ENCODE results near the gene CYP2A7.
"Not testable (repeated sequence)": the region's sequence is repeated elsewhere in the genome, so short reads cannot be mapped to it uniquely, and the experiment has no call there.

The CYP2A7 gene

DNA sequence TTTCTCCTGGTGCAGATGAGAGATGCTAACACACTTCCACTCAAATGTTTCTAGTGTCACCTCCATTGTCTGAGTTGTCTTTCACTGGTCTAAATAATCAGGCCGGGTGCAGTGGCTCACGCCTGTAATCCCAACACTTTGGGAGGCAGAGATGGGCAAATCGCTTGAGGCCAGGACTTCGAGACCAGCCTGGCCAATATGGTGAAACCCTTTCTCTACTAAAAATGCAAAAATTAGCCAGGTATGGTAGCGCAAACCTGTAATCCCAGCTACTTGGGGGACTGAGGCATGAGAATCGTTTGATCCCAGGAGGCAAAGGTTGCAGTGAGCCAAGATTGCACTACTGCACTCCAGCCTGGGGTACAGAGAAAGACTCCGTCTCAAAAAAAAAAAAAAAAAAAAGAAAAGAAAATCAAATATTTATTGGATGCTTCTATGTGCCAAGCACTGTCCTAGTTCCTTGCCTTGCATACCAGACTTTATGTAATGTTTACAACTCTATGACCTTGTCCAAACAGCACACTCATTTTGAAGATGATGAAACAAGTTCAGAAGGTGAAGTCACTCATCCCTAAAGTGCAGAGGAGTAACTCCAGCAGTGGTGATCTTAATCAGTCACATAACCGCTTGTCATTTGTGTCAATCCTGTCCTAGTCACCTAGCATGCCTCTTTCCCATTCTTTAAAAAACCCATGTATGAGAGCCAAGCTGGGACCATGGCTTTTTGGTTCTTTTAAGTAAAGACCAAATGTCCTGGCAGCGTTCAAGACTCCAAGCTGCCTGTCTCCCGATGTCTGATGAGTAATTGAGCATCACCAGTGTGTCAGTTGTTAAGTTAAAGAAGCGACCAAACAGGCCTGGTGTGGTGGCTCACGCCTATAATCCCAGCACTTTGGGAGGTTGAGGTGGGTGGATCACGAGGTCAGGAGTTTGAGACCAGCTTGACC, 15.1 kb upstream of the CYP2A7 start:
- not testable (repeated sequence) for DNase-seq

- no peak for DNase-seq
Observed at GRCh38 chr19:40896418-40896796, 14.4 kb upstream of the CYP2A7 start.

GRCh38 chr19:40893112-40893511, 11.1 kb upstream of the CYP2A7 start:
- DNase-seq: no peak

DNA sequence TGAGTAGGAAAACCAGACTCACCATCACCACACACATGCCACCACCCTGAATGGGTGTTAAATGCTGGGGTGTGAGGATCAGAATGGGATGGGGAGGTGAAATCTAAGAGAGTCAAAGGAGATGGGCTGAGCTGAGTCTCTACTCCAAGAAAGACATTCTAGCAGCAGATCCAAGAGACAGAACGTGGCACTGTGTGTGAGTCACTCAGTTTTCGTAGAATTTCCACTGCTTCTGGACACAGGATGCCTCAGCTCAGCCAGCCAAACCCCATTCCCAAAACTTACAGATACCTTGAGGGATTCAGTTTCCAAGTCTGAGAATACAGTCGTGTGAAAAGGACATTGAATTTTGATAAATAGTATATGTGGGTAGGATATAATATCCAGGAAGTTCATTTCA, 7.3 kb upstream of the CYP2A7 start:
- DNase-seq: no peak

- no peak for DNase-seq
Observed at GRCh38 chr19:40888191-40888590, 6.2 kb upstream of the CYP2A7 start.

DNA sequence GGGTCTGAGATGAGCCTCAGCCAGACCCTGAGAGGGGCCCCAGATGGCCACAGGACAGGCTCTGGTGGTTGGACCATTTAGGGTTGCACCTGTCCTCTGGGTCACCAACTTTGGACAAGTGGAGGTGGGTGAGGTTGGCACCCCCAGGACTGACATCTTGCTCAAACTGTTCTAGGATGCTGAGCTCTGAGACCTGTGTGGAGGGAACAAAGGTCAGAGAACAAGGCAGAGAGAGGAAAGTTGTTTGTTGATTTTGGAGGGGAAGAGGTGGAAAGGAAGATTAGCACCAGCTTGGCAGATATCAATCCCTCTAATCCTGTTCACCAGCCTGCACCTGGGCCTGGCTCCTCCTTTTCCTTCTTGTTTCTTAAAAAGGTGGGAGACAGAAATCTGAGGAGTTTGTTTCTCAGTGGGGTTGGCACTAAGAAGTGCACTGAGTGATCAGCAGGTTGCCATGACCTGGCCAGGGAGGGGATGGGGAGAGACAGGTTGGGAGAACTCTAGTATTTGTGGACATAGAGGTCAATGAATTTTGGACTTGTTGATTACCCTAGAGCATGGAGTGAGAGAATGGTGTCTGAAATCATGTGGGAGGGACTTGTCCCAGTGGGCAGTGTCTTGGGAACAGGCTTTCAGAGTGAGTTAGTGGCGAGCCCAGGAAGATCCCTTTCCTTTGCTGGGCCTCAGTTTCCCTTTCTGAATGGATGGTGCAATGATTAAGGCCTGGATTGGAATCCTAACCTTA, 2.3 kb upstream of the CYP2A7 start:
- DNase-seq: not testable (repeated sequence)

- DNase-seq: not testable (repeated sequence)
Observed at GRCh38 chr19:40879349-40879748, 2.7 kb downstream of the CYP2A7 start.

DNA sequence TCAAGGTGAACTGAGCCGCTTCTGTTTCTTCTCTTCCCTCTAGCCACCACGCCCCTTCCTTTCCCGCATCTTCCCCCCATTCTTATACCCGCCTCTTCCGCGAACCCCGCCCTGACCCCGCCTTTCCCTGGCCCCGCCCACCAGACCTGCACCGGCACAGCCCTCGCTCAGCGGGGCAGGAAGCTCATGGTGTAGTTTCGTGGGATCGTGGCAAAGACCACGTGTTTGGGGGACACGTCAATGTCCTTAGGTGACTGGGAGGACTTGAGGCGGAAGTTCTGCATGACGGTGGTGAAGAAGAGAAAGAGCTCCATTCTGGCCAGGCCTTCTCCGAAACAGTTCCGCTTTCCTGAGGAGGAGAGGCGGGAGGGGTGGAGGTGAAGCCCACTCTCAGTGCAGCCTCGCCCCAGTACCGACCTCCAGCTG, 6.5 kb downstream of the CYP2A7 start:
- DNase-seq: peak; percentile 83

DNA sequence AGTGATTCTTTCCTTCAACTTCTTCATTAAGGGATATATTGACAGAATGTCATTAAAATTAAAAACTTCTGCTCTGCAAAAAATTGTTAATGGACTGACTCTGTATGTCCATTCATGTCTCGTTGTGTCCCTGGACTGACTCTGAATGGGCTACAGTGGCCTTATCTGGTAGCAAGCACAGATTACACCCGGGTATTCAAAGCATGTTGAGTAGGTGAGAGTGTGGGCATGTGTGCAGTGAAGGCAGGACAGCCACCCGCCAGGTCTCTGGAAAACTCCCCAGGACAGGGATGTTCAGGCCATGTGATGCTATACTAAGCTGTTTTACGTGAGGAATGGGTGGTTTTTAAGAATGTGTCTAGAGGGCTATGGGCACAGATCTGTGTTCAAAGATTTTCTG, 7.2 kb downstream of the CYP2A7 start:
- not testable (repeated sequence) for DNase-seq

- DNase-seq: not testable (repeated sequence)
Observed at GRCh38 chr19:40873873-40874272, 8.2 kb downstream of the CYP2A7 start.

GRCh38 chr19:40872209-40872608, 9.8 kb downstream of the CYP2A7 start:
- DNase-seq: no peak

DNA sequence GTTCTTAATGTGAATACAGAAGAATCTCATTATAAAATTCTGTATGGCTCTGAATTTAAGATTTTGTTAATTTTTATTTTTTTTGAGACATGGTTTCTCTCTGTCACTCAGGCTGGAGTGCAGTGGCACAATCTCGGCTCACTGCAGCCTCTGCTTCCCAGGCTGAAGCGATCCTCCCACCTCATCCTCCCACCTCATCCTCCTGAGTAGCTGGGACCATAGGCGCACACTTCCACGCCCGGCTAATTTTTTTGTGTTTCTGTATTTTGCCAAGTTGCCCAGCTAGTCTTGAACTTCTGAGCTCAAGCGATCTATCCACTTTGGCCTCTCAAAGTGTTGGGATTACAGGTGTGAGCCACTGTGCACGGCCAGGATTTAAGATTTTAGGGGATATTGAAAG, 14.3 kb downstream of the CYP2A7 start:
- DNase-seq: no peak

DNA sequence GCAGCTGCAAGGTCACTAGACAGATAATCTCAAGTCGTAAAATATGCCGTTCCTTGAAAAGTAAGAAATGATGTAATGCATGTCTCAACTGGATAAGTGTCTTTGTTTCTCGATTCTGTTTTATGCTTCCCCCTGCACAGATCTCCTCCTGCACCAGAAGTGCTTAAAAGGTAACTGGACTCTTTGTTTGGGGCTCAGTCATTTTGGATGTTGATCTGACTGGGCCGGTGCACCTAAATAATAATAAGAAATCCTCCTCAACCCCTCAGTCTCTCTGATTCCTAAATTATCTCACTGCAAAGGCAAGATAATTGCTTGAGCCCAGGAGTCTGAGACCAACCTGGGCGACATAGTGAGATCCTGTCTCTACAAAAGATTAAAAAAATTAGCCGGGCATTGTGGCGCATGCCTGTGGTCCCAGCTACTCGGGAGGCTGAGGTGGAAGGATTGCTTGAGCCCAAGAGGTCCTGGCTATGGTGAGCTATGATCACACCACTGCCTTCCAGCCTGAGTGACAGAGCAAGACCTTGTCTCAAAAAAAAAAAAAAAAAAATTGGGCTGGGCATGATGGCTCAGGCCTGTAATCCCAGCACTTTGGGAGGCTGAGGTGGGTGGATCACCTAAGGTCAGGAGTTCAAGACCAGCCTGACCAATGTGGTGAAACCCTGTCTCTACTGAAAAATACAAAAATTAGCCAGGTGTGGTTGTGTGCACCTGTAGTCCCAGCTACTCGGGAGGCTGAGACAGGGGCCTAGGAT, 17.1 kb downstream of the CYP2A7 start:
- not testable (repeated sequence) for DNase-seq

DNA sequence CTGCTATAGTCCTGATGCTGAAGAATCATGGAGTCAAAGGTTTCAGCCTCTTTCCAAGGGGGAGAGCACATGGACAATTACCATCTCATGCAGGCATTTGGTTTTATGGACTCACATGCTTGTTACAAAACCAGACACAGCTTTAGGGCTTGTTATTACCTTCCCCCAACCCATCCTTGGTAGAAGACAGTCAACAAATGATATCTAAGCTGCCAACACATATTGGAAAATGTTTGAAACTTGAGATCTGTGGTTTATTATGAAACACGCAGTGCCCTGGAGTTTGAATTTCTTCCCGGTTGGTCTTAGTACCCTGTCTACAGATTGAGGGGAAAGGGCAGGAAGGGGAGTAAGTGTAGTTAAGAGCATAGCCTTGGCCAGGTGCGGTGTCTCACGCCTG, 19.2 kb downstream of the CYP2A7 start:
- DNase-seq: no peak

DNA sequence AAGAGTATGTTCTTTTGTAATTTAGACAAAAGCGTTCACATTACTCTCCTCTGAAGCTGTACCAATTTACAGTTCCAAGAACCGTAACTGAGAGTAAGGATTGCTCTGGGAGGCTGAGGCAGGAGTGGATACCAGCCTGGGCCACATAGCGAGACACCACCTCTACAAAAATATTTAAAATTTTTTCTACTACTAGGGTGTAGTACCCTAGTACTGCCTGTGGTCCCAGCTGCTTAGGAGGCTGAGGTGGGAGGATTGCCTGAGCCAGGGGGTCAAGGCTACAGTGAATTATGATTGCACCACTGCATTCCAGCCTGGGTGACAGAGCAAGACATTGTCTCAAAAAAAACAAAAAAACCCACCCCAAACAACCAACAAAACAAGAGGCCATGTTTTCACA, 19.7 kb downstream of the CYP2A7 start:
- no peak for DNase-seq

- no peak for DNase-seq
Observed at GRCh38 chr19:40858109-40858508, 23.9 kb downstream of the CYP2A7 start.

DNA sequence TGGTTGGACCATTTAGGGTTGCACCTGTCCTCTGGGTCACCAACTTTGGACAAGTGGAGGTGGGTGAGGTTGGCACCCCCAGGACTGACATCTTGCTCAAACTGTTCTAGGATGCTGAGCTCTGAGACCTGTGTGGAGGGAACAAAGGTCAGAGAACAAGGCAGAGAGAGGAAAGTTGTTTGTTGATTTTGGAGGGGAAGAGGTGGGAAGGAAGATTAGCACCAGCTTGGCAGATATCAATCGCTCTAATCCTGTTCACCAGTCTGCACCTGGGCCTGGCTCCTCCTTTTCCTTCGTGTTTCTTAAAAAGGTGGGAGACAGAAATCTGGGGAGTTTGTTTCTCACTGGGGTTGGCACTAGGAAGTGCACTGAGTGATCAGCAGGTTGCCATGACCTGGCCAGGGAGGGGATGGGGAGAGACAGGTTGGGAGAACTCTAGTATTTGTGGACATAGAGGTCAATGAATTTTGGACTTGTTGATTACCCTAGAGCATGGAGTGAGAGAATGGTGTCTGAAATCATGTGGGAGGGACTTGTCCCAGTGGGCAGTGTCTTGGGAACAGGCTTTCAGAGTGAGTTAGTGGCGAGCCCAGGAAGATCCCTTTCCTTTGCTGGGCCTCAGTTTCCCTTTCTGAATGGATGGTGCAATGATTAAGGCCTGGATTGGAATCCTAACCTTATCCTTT, 29.4 kb downstream of the CYP2A7 start:
- DNase-seq: not testable (repeated sequence)

GRCh38 chr19:40850277-40850676, 31.8 kb downstream of the CYP2A7 start, which contains the start of gene CYP2A6:
Gene CYP2A6, minus strand, starts transcription at chr19:40850447. Its CDS starts 21 bp downstream, at chr19:40850426.
- DNase-seq: not testable (repeated sequence)

DNA sequence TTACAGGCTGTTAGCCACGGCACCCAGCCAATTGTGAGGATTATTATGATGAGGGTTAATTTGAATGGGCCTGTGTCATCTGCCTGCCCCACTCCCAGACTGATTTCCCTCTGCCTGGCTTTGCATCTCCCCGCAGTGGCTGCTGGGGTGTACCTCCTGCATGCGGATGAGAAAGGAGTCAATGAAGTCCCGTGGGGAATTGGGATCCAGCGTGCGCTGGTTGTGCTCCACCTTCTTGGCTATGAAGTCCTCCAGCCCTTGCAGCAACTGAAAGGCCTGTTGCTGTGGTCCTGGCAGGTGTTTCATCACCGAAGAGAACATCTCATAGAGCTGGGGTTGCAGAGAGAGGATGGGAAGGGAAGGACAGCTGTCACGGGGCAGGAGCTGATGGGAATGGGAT, 35.3 kb downstream of the CYP2A7 start:
- DNase-seq: not testable (repeated sequence)

DNA sequence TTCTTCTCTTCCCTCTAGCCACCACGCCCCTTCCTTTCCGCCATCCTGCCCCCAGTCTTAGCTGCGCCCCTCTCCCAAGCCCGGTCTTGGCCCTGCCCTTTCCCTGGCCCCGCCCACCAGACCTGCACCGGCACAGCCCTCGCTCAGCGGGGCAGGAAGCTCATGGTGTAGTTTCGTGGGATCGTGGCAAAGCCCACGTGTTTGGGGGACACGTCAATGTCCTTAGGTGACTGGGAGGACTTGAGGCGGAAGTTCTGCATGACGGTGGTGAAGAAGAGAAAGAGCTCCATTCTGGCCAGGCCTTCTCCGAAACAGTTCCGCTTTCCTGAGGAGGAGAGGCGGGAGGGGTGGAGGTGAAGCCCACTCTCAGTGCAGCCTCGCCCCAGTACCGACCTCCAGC, 38.4 kb downstream of the CYP2A7 start:
- peak; percentile 59 for DNase-seq

DNA sequence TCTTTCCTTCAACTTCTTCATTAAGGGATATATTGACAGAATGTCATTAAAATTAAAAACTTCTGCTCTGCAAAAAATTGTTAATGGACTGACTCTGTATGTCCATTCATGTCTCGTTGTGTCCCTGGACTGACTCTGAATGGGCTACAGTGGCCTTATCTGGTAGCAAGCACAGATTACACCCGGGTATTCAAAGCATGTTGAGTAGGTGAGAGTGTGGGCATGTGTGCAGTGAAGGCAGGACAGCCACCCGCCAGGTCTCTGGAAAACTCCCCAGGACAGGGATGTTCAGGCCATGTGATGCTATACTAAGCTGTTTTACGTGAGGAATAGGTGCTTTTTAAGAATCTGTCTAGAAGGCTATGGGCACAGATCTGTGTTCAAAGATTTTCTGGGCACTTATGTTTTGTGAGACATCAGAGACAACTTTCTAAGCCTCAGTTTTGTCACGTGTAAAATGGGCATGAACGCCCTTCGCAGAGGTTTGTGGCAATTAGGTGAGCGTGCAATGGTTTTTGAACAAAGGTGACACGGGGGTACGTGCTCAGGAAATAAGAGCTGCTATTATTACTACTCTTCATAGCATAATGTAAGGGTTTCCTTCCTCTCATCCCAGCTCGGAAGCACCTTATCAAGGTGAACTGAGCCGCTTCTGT, 38.9 kb downstream of the CYP2A7 start:
- DNase-seq: not testable (repeated sequence)

DNA sequence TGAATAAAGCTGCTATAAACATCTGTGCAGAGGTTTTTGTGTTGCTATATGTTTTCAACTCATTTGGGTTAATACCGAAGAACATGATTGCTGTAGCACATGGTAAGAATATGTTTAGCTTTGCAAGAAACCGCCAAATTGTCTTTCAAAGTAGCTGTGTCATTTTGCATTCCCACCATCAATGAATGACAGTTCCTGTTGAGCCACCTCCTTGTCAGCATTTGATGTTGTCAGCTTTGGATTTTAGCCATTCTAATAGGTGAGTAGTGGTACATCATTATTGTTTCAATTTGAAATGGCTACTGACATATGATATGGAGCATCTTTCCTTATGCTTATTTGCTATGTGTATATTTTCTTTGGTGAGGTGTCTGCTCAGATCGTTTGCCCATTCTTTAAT, 40.0 kb downstream of the CYP2A7 start:
- DNase-seq: not testable (repeated sequence)

Data from stimulated activated naive CD4-positive, alpha-beta T cell treated with Interleukin-2 at 50 U/mL for 16 hours (primary cell).